HG02759 (cell line): Measurements from ENCODE around the gene FAM50B.
"Not testable (repeated sequence)": the region's sequence is repeated elsewhere in the genome, so short reads cannot be mapped to it uniquely, and the experiment has no call there.

ENCODE experiments used
- ATAC-seq: cut with Tn5 transposase; IDR thresholded peaks from one replicate; pipeline ENCODE4 v1.9.1; 2021; ENCODE audit warnings: mild to moderate bottlenecking, moderate library complexity; ENCODE audit not compliant: unreplicated experiment

Gene FAM50B

DNA sequence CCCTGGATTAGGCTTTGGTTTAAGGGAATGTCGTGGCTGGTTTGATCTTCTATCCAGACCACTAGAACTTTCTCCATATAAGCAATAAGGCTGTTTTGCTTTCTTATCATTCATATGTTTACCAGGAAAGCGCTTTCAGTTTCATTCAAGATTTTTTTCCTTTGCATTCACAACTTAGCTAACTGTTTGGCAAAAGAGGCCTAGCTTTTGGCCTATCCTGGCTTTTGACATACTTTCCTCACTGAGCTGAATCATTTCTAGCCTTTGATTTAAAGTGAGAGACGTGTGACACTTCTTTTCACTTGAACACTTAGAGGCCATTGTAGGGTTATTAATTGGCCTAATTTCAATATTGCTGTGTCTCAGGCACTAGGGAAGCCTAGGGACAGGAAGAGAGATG is 1.7 kb upstream of the FAM50B start:
- no peak for ATAC-seq

DNA sequence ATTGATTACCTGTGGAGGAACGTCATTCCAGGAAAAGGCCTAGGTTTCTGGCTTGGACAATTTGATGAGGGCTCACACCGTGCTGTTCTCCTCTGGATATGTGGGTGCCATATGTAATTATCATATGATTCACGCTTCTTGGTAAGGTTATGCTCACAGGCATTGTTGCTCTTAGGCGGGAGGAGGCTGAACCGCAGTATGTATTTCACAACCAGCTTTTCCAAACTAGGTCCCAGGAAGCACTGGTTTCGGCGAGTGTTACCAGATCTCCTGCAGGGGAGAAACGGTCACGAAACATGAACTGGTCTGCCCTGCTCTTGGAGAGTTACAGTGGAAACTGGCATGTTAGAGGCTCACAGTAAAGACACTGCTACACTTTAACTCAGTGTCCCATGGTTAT is 793 bp upstream of the FAM50B start:
- ATAC-seq = no peak

DNA sequence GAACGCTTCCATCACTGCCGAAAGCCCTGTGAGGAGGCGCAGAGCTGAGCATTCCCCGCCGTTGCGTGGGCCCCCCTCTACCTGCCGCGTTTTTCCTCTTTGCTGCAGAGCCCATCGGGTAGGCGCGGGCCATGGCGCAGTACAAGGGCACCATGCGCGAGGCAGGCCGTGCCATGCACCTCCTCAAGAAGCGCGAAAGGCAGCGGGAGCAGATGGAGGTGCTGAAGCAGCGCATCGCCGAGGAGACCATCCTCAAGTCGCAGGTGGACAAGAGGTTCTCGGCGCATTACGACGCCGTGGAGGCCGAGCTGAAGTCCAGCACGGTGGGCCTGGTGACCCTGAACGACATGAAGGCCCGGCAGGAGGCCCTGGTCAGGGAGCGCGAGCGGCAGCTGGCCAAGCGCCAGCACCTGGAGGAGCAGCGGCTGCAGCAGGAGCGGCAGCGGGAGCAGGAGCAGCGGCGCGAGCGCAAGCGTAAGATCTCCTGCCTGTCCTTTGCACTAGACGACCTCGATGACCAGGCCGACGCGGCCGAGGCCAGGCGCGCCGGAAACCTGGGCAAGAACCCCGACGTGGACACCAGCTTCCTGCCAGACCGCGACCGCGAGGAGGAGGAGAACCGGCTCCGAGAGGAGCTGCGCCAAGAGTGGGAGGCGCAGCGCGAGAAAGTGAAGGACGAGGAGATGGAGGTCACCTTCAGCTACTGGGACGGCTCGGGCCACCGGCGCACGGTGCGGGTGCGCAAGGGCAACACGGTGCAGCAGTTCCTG is 693 bp downstream of the FAM50B start:
- ATAC-seq = no peak

DNA sequence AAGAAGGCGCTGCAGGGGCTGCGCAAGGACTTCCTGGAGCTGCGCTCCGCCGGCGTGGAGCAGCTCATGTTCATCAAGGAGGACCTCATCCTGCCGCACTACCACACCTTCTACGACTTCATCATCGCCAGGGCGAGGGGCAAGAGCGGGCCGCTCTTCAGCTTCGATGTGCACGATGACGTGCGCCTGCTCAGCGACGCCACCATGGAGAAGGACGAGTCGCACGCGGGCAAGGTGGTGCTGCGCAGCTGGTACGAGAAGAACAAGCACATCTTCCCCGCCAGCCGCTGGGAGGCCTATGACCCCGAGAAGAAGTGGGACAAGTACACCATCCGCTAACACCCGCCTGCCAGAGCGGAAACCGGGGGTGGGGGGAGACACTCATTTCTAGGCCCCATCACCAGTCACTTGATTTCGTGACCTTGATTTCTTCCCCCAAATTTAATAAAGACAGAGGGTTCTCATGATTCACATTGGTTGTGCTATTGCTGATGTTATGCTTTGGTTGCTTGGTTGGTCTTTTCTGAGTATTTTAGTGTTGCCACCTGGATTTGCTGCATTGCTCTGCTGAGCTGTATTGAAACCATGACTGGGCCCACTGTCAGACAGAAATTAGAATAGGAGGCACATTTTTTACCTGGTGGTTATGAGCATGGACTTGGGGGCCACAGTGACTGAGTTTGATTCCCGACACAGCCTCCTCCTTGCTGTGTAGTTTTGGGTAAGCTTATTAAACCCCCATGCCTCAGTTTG is 1.5 kb downstream of the FAM50B start:
- no peak for ATAC-seq

DNA sequence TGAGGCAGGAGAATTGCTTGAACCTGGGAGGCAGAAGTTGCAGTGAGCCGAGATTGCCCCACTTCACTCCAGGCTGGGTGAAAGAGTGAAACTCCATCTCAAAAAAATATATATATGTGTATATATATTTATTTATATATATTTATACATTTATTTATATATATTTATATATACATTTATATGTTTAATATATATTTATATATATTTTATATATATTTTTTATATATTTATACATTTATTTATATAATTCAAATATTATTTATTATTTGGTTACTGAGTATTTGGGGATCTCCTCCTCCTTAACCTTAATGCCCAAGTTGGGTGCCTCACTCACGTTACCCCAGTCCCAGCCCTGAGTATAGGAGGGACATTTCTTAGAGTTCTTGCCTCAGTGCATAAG is 2.7 kb downstream of the FAM50B start:
- ATAC-seq = no peak

DNA sequence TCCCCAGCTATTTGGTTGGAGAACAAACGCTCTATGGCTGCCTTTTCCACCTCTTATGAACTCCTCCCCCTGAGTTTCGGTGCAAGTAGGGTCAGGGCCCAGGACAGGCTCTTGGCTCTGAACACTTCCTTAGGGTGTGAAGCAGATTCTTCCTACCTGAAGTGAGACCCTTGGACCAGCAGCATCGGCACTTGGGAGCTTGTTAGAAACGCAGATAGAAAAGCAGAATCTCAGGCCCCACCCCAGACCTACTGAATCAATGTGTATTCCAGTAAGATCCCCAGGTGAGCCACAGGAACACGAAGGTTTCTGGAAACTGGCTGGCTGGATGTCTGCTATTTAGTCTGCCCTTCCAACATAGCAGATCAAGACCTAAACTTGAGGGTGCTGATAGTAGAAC is 3.2 kb downstream of the FAM50B start:
- no peak for ATAC-seq

DNA sequence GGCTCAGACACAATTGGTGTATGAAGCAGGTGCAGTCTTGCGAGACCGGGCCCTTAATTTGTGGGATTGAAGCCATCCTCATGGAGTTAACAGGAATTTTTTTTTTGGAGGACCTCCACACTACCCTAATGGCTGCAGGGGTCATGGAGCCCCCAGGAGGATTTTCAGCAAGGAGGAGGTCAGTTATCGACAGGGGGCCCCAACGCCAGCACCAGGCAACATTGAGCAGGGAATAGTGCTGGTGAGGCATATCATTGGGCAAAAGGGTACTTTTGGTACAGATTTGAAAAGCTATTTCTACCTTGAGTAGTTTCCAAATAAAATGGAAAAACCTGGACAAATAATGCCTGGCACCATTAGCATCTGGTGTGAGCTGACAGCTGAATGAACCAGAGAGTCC is 6.7 kb downstream of the FAM50B start:
- ATAC-seq = no peak

DNA sequence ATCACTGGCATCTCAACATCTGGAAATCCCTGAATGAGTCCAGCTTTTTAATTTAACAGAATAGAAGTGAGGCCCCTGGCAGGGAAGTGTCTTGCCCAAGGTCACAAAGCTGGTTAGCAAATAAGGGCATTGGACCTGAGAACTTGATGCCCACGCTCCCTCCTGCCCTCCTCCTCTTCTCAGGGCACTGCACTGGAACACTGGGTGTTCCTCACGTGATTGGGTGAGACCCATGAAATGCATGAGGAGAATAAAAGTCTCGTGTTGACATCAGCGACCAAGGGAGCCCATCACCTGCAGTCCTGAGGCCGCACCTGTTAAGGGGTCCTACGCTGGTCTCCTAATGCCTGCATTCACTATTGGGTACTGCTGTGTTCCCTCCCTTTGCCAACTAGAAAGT is 7.4 kb downstream of the FAM50B start:
- no peak for ATAC-seq

DNA sequence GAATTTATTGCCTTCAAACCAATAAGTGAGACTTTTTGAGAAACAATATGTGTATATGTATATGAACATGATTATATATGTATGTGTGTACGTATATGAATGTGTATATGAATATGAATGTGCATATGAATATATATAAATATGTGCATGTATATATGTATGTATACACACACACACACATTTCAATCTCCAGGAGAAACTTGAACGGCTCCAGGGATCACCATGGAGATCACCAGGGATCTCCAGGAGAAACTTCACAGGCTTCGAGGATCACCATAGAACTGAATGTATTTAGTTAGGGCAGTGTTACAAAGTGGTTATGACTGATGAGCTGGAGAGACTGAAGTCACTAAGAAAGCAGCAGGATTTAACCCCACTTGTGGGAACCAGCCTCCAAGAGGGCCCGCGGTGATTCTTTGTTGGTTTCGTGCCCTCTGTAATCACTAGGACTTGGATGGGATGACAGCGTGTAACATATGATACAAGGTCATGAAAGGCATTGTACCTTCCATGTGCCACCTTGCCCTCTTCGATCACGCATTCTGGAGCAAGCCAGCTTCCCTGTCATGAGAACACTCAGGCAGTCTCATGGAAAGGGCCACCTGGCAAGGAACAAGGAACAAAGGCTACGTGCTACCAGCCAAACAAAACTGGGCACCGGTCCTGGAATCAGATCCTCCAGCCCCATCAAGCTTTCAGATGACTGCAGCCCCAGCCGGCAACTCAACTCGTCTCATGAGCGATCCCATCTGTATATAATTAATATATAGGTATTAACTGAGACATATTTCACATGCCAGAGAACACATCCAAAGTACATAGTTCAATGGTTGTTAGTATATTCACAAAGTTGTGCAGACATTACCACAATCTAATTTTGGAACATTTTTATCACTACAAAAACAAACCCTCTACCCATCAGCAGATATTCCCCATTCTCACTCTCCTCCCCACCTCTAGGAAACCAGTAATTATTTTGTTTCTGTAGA is 8.6 kb downstream of the FAM50B start:
- ATAC-seq = no peak

DNA sequence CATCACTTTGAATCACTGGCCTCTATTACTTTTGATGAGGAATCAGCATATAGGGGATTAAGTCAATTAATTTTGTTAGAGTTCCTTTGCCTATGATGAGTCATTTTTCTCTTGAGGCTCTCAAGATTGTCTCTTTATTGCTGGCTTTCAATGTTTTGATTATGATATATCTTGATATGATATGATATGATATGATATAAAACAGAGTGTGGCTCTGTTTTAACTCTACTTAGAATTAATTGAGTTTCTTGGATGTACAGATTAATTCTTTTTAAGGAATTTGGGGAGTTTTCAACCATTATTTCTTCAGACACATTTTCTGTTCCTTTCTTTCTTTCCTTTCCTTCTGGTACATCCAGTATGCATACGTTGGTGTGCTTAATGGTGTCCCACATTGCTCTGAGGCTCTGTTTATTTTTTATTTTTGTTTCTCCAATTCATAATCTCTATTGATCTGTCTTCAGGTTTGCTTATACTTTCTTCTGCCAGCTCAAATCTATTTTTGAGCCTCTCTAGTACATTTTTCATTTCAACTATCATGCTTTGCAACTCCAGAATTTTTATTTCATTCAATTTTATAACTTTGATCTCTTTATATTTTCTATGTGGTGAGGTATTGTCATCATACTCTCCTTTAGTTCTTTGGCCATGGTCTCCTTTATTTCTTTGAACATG is 10.8 kb downstream of the FAM50B start:
- ATAC-seq = no peak

DNA sequence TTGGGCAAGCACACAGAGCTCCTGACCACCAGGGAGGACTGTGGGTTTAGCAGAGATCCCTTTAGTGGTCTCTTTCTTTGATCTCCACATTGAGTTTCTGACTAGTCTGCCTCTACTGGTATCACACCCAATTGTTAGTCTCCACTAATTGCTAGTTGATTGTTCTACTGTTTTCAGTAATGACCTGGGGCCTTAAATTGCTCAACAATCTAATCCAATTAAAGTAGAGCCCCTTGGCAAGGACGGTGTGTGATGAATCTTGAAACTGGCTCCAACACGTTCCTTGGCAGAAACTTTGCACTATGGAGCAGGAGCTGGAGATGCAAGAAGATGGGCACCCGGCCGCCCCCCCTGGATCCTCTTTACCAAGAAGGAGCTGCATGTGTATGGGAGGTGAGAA is 12.3 kb downstream of the FAM50B start:
- no peak for ATAC-seq

DNA sequence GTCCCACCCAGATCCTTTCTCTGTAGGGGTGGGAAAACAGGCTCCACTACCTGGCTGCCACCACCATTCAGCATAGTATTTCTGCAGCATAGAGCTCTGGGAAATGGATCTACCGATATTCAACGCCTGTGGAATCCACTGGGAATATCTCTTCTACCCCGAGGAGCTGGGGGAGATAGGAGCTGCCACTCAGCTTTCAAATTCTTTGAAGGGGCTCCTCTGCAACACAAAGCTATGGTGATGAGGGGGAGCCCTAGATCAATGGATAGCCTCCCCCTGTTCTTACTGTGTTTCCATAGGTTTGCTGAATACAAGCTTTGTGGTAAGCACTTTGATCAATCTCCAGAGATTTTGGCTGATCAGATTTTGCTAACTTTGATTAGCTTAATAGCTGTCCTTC is 12.9 kb downstream of the FAM50B start:
- no peak for ATAC-seq

DNA sequence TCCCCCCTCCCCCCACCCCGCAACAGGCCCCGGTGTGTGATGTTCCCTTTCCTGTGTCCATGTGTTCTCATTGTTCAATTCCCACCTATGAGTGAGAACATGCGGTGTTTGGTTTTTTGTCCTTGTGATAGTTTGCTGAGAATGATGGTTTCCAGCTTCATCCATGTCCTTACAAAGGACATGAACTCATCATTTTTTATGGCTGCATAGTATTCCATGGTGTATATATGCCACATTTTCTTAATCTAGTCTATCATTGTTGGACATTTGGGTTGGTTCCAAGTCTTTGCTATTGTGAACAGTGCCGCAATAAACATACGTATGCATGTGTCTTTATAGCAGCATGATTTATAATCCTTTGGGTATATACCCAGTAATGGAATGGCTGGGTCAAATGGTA is 14.1 kb downstream of the FAM50B start:
- not testable (repeated sequence) for ATAC-seq

DNA sequence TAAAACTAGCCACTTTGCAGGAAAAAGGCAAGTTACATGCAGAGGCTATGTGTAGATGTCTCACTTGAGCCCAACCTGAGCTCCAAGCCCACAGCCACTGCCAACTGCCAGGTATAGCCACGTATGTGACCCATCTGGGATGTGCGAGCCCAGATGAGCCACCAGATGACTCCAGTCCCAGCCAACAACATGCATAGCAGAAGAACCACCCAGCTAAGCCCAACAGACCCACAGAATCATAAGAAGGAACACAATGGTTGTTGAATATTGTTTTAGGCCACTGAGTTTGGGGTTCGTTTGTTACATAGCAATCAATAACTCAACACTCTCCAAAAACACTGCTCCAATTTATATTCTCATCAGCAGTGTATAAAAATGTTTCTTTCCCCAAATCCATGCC is 16.3 kb downstream of the FAM50B start:
- ATAC-seq = no peak

DNA sequence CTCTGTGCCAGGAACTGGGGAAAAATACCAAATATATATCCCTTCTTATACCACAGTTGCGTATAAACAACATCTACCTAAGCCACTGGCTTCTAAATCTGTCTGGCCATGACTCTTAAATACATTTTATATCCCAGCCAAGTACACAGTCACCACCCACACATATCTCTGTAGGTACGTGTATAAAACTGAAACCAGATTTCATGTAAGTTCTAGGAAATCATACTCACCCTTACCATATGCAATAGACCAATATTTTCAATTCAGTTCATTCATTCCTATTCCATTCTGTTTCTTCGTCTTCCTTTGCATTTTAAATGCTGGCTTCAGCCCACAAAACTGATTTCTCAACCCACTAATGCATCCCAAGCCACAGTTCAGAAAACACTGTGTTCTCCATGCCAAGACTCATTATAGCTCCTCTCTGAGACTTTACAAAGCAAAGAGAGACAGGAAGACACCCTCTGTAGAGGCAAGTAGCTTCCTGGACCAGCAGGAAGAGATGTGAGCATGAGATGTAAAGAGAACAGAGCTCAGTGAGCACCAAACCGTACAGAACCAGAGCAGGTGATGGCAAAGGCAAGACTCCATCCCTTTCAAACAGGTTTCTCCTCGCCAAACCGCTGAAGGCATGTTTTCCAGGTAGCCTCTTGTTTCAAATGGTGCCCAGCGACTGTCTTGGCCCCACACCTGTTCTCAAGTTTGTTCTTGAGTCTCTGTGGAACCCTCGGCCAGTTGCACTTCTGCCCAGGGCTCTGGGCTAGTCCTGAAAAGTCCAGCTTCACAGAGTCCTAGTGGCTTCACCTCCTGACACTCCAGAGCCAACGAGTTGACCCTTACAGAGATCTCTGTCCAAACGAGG is 18.7 kb downstream of the FAM50B start:
- no peak for ATAC-seq

DNA sequence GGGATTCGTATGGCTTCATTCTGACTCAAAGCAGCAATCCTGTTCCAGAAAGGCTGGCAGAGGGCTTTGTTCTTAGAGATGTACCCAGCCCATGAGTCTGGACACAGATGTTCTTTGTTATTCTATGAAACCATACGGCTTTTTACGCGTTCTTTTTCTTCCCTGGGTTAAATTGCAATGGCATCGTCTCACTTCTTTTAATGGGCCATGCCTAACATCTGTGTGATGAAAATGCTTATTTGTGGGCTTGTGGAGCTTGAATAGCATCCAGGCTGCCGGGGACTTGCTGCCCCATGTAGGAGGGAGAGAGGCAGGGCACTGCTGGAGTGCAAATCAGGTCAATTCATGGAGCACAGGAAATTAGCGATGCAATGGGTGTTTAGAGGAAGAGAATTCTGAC is 19.4 kb downstream of the FAM50B start:
- no peak for ATAC-seq

DNA sequence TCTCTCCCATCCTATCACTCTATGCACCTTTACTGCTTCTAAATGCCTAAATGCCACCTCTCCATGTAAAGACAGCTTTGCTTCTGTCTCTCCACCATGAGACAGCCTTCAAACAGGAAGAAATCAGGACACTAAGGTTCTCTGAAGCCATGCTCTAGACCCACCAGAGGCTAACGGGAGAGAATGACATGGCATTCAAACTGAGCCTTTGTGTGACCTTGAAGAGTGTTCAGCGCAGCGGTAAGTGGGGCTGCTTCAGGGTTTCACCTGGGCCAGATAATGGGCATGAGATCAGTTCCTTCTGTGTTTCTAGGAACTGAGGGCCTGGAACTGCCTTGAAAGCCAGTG is 20.1 kb downstream of the FAM50B start:
- no peak for ATAC-seq

DNA sequence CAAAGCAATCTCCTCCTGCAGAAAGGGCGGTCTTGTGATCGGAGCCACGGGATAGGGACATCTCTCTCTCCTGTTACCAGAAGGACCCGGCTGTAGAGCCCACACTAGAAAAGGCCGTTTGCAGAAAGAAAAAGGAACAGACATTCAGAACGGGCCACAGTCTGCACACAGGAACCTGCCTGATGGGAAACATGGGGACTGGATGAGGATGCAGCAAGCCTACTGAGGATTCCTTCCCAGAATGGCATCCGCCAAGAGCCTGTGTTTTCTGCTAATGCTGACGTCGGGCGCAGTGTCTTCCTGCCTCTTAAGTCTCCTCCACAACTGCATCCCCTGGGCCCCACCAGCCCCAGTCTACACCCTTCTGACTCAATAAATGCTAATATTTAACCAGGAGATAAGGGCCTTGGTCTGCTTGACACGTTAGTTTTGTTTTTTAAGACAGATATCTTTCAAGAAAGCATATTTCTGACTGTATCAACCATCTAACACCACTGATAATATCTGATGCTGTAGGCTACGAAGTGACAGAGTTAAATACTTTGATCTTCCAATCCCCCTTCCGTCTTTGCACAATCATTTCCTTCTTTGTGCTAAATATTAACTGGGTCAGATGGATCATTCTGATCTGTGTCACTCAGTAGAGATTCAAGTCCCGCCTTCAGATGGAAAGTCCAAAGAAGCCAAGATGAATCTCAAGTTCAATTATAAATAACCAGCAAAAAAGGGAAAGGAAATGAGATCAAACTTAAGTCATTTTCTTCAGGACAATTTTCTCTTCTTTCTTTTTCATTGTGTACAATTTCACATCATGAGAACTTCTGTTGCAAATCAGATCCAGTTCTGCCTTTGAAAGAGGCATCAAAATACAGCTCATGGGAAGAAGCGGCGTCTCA is 20.7 kb downstream of the FAM50B start:
- ATAC-seq = no peak

DNA sequence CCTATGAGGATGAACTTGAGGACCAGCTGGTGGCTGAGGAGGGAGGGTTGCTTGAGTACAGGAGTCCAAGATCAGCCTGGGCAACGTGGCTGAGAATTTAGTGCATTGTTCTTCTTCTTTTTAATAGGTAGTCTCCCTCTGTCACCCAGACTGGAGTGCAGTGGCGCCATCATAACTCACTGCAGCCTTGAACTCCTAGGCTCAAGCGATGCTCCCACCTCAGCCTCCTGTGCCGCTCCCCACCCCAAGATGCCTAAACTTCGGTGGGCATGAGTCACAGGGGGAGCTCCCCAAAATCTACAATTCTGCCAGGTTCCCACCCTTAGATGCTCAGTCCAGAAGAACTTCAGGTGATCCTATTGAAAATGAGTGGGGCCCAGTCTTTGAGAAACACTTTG is 21.4 kb downstream of the FAM50B start:
- ATAC-seq = no peak
